ENCODE results near the gene REEP3. TPM values are rescaled to one million over a fixed set of nuclear protein-coding genes. Genes with fewer than 3 reads are reported as not detected.
A peak's percentile ranks its signal among the peaks of the same experiment; 100 is the strongest.

Gene REEP3, protein sequence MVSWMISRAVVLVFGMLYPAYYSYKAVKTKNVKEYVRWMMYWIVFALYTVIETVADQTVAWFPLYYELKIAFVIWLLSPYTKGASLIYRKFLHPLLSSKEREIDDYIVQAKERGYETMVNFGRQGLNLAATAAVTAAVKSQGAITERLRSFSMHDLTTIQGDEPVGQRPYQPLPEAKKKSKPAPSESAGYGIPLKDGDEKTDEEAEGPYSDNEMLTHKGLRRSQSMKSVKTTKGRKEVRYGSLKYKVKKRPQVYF
- polyA plus RNA-seq (2012; ENCODE audit: low read depth, missing spikeins), result 4.5 TPM

- TF ChIP-seq POLR2A (IDR thresholded peaks at IDR 0.05; ENCODE audit: low read depth, low read length), result peak; percentile 56; the same call in 1 of the 2 replicates
- TF ChIP-seq POLR2AphosphoS5 (IDR thresholded peaks at IDR 0.05; ENCODE audit: low read depth, low read length), result no peak
- DNase-seq (ENCODE audit: insufficient read length, low spot score) (peak; percentile 50), FAIRE-seq (no peak)
Observed at GRCh38 chr10:63520500-63521415, at the start of gene REEP3. TSS of gene REEP3 (plus strand) at chr10:63521401. CDS start at chr10:63521546, 145 bp downstream.

- no peak for DNase-seq (ENCODE audit: insufficient read length, low spot score)
- FAIRE-seq, result no peak
- TF ChIP-seq POLR2AphosphoS5 (IDR thresholded peaks at IDR 0.05; ENCODE audit: low read depth, low read length) (no peak), POLR2A (IDR thresholded peaks at IDR 0.05; ENCODE audit: low read depth, low read length) (no peak)
Observed at GRCh38 chr10:63474488-63474887, 46.7 kb upstream of the REEP3 start.

DNA sequence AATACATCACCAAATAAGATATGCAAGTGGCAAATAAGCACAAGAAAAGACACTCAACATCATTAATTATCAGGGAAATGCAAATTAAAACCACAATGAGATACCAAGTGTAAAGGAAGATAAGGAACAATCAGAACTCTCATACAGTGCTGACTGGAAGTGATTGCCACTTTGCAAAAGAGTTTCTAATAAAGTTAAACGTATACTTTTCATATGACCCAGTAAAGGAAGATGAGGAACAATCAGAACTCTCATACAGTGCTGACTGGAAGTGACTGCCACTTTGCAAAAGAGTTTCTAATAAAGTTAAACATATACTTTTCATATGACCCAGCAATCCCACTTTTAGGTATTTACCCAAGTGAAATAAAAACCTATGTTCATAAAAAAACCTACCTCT is 43.3 kb upstream of the REEP3 start:
- DNase-seq (ENCODE audit: insufficient read length, low spot score) (no peak), FAIRE-seq (no peak)
- no peak for TF ChIP-seq TAF1 (IDR thresholded peaks at IDR 0.05; ENCODE audit: low read depth, low read length)
- no peak for TF ChIP-seq POLR2AphosphoS5 (IDR thresholded peaks at IDR 0.05; ENCODE audit: low read depth, low read length)
- no peak for TF ChIP-seq POLR2A (IDR thresholded peaks at IDR 0.05; ENCODE audit: low read depth, low read length)
- TF ChIP-seq POU2F2 (IDR thresholded peaks at IDR 0.05; ENCODE audit: low read depth, low read length), result no peak
- no peak for TF ChIP-seq SPI1 (IDR thresholded peaks at IDR 0.05; ENCODE audit: low read depth, low read length)
- no peak for TF ChIP-seq PAX5 (IDR thresholded peaks at IDR 0.05; ENCODE audit: insufficient read depth, low read length, severe bottlenecking)

GRCh38 chr10:63478564-63478963 is 42.6 kb upstream of the REEP3 start:
- no peak for TF ChIP-seq SPI1 (IDR thresholded peaks at IDR 0.05; ENCODE audit: low read depth, low read length)
- TF ChIP-seq TAF1 (IDR thresholded peaks at IDR 0.05; ENCODE audit: low read depth, low read length), result no peak
- no peak for TF ChIP-seq POU2F2 (IDR thresholded peaks at IDR 0.05; ENCODE audit: low read depth, low read length)
- TF ChIP-seq POLR2A (IDR thresholded peaks at IDR 0.05; ENCODE audit: low read depth, low read length), result no peak
- no peak for TF ChIP-seq PAX5 (IDR thresholded peaks at IDR 0.05; ENCODE audit: insufficient read depth, low read length, severe bottlenecking)
- FAIRE-seq (no peak), DNase-seq (ENCODE audit: insufficient read length, low spot score) (no peak)

DNA sequence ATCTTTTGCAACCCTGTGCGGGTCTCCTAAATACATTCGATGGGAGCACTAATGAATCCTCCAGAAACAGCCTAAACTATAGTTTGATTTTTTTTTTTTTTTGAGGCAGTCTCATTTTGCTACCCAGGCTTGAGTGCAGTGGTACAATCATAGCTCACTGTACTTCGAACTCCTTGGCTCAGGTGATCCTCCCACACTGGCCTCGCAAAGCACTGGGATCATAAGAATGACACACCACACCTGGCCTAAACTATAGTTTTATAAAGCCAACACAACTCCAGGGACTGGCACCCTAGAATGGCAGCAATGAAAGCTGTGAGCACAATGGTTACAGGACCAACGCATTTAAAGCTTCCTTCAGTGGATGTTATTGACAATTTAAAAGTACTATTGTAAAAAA is 41.0 kb upstream of the REEP3 start:
- no peak for FAIRE-seq
- no peak for DNase-seq (ENCODE audit: insufficient read length, low spot score)
- TF ChIP-seq PAX5 (IDR thresholded peaks at IDR 0.05; ENCODE audit: insufficient read depth, low read length, severe bottlenecking), result no peak
- no peak for TF ChIP-seq POU2F2 (IDR thresholded peaks at IDR 0.05; ENCODE audit: low read depth, low read length)
- no peak for TF ChIP-seq SPI1 (IDR thresholded peaks at IDR 0.05; ENCODE audit: low read depth, low read length)
- TF ChIP-seq POLR2A (IDR thresholded peaks at IDR 0.05; ENCODE audit: low read depth, low read length), result no peak

DNA sequence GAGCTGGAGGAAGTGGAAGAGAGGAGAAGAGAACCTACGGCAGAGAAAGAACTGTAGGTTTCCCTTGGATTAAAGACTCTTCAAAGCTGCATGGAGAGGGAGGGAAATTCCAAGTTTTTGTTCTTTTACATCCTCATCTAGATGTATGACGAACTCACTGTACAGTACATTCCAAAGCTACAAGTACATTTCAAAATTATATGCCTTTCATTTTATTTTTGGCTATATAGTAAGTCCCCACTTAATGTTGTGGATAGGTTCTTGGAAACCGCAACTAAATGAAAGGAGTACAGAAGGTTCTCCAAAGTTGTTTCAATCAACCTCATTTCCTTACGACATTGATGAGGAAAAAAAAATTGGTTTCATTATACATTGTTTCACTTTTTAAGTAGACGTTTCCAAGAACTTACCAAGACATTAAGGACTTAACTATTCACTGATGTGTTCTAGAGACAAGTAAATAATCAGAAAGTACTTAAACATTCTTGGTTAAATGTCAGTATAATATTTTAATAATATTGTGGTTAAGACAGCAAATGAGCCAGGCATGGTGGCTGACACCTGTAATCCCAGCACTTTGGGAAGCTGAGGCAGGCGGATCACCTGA is 39.3 kb upstream of the REEP3 start:
- TF ChIP-seq POLR2A (IDR thresholded peaks at IDR 0.05; ENCODE audit: low read depth, low read length) (no peak), SPI1 (IDR thresholded peaks at IDR 0.05; ENCODE audit: low read depth, low read length) (no peak), POU2F2 (IDR thresholded peaks at IDR 0.05; ENCODE audit: low read depth, low read length) (no peak), PAX5 (IDR thresholded peaks at IDR 0.05; ENCODE audit: insufficient read depth, low read length, severe bottlenecking) (no peak), TAF1 (IDR thresholded peaks at IDR 0.05; ENCODE audit: low read depth, low read length) (no peak), POLR2AphosphoS5 (IDR thresholded peaks at IDR 0.05; ENCODE audit: low read depth, low read length) (no peak)
- FAIRE-seq, result no peak

GRCh38 chr10:63483983-63484382 is 37.2 kb upstream of the REEP3 start:
- no peak for TF ChIP-seq POU2F2 (IDR thresholded peaks at IDR 0.05; ENCODE audit: low read depth, low read length)
- TF ChIP-seq TAF1 (IDR thresholded peaks at IDR 0.05; ENCODE audit: low read depth, low read length), result no peak
- no peak for TF ChIP-seq PAX5 (IDR thresholded peaks at IDR 0.05; ENCODE audit: insufficient read depth, low read length, severe bottlenecking)
- TF ChIP-seq POLR2AphosphoS5 (IDR thresholded peaks at IDR 0.05; ENCODE audit: low read depth, low read length), result no peak
- no peak for TF ChIP-seq SPI1 (IDR thresholded peaks at IDR 0.05; ENCODE audit: low read depth, low read length)
- DNase-seq (ENCODE audit: insufficient read length, low spot score) (no peak), FAIRE-seq (no peak)

More for the DNA sequence above, 39.3 kb upstream of the REEP3 start:
- DNase-seq (ENCODE audit: insufficient read length, low spot score), result no peak

GRCh38 chr10:63487990-63488389 is 33.2 kb upstream of the REEP3 start:
- DNase-seq (ENCODE audit: insufficient read length, low spot score), result no peak
- TF ChIP-seq POLR2A (IDR thresholded peaks at IDR 0.05; ENCODE audit: low read depth, low read length), result no peak
- no peak for TF ChIP-seq POU2F2 (IDR thresholded peaks at IDR 0.05; ENCODE audit: low read depth, low read length)
- no peak for TF ChIP-seq POLR2AphosphoS5 (IDR thresholded peaks at IDR 0.05; ENCODE audit: low read depth, low read length)
- TF ChIP-seq TAF1 (IDR thresholded peaks at IDR 0.05; ENCODE audit: low read depth, low read length), result no peak
- TF ChIP-seq PAX5 (IDR thresholded peaks at IDR 0.05; ENCODE audit: insufficient read depth, low read length, severe bottlenecking), result no peak
- TF ChIP-seq SPI1 (IDR thresholded peaks at IDR 0.05; ENCODE audit: low read depth, low read length), result no peak
- FAIRE-seq, result no peak

GRCh38 chr10:63489838-63490237 is 31.4 kb upstream of the REEP3 start:
- no peak for DNase-seq (ENCODE audit: insufficient read length, low spot score)

More at GRCh38 chr10:63489838-63490237, 31.4 kb upstream of the REEP3 start:
- TF ChIP-seq PAX5 (IDR thresholded peaks at IDR 0.05; ENCODE audit: insufficient read depth, low read length, severe bottlenecking), result no peak
- TF ChIP-seq SPI1 (IDR thresholded peaks at IDR 0.05; ENCODE audit: low read depth, low read length), result no peak
- no peak for TF ChIP-seq POU2F2 (IDR thresholded peaks at IDR 0.05; ENCODE audit: low read depth, low read length)
- no peak for TF ChIP-seq TAF1 (IDR thresholded peaks at IDR 0.05; ENCODE audit: low read depth, low read length)
- TF ChIP-seq POLR2AphosphoS5 (IDR thresholded peaks at IDR 0.05; ENCODE audit: low read depth, low read length), result no peak
- TF ChIP-seq POLR2A (IDR thresholded peaks at IDR 0.05; ENCODE audit: low read depth, low read length), result no peak
- no peak for FAIRE-seq
